HCT116 (cell line): ENCODE results near the gene TTC9. TPM values are rescaled to one million over a fixed set of nuclear protein-coding genes. Genes with fewer than 3 reads are reported as not detected.

Experiments
- ATAC-seq: fragments of 200-7000 bp; cut with Tn5 transposase; 2 replicates; pipeline ENCODE4 v1.9.1; 2020; ENCODE audit warnings: mild to moderate bottlenecking, moderate library complexity
- BruUV-seq: library from RNA; stranded (reverse); fragments of 400-500 nt; replicated peaks from 2 replicates; lab custom pipeline; 2021; lab: Mats Ljungman, UMichigan
- CTCF ChIA-PET: fragments of 300-600 bp; sonication (Branson Sonifier 250); formaldehyde crosslinking; loops from one replicate; lab custom pipeline; 2021; ENCODE audit warnings: antibody characterized with exemption; lab: Charles Lee
- POLR2A ChIA-PET: fragments of 300-600, 350-600 bp; sonication (Branson Sonifier 250); formaldehyde crosslinking; loops from one replicate; lab custom pipeline; 2021; ENCODE audit warnings: antibody characterized with exemption; lab: Charles Lee
- RAD21 ChIA-PET, 2 experiments: fragments of 300-600 bp; sonication (Branson Sonifier 250); formaldehyde crosslinking; loops; one replicate each; lab custom pipeline; 2023; ENCODE audit warnings: low total read pairs in 2 of 2; ENCODE audit not compliant: uncharacterized antibody in 2 of 2, unreplicated experiment in 2 of 2, low non-redundant PET in 1 of 2; lab: Charles Lee
- DNase-seq: peaks from one replicate; pipeline ENCODE4 v3.0.0-alpha.2; 2010; ENCODE audit warnings: low read depth, low spot score
- H2AFZ ChIP-seq: fragments of 200-600 bp; shearing (Covaris generic), sonication (generic); 2 replicates; pipeline ENCODE4 v1.6.1; 2017; ENCODE audit warnings: low read depth, mixed run types, mixed read lengths, antibody characterized with exemption, low read length; ENCODE audit not compliant: poor library complexity, severe bottlenecking
- H3K27ac ChIP-seq: 2 replicates; pipeline ENCODE4 v1.5.1; 2012; ENCODE audit warnings: low read depth, low read length
- H3K27me3 ChIP-seq: fragments of 200-600 bp; sonication (generic); 2 replicates; pipeline ENCODE4 v1.6.1; 2016; ENCODE audit warnings: mixed run types, low read length, mixed read lengths; ENCODE audit not compliant: insufficient read depth
- H3K36me3 ChIP-seq, 2 experiments: fragments of 200-500 bp in 1 of 2; fragments of 200-600 bp in 1 of 2; sonication (Bioruptor generic) in 1 of 2; sonication (generic) in 1 of 2; 2 replicates each; pipeline versions ENCODE4 v1.5.1 to v1.6.1; 2014 to 2016; ENCODE audit warnings: low read length in 2 of 2, inconsistent platforms in 1 of 2, mixed read lengths in 1 of 2, mixed run types in 1 of 2; ENCODE audit not compliant: insufficient read depth in 2 of 2, control insufficient read depth in 1 of 2
- H3K4me1 ChIP-seq, 2 experiments: fragments of 200-600 bp in 1 of 2; sonication (generic) in 1 of 2; 2 replicates each; pipeline versions ENCODE4 v1.5.1 to v1.6.1; 2012 to 2017; ENCODE audit warnings: low read length in 2 of 2, inconsistent platforms in 1 of 2, mild to moderate bottlenecking in 1 of 2, mixed read lengths in 1 of 2, mixed run types in 1 of 2, moderate library complexity in 1 of 2; ENCODE audit not compliant: insufficient read depth in 2 of 2, control insufficient read depth in 1 of 2
- H3K4me2 ChIP-seq: fragments of 200-600 bp; sonication (generic); 2 replicates; pipeline ENCODE4 v1.6.1; 2017; ENCODE audit warnings: mixed run types, low read length, mixed read lengths
- H3K4me3 ChIP-seq, 2 experiments: fragments of 200-600 bp in 1 of 2; sonication (generic) in 1 of 2; replicated peaks in 1 of 2; 2 replicates each; pipeline ENCODE4 v1.5.1; 2011 to 2016; ENCODE audit warnings: low read length in 2 of 2, control low read depth in 1 of 2, low read depth in 1 of 2, mild to moderate bottlenecking in 1 of 2, mixed read lengths in 1 of 2, mixed run types in 1 of 2
- H3K79me2 ChIP-seq: fragments of 200-600 bp; sonication (generic); 2 replicates; pipeline ENCODE4 v1.6.1; 2017; ENCODE audit warnings: mild to moderate bottlenecking, mixed run types, low read length, moderate library complexity, mixed read lengths; ENCODE audit not compliant: insufficient read depth
- H3K9ac ChIP-seq: fragments of 200-600 bp; sonication (generic); 2 replicates; pipeline ENCODE4 v1.6.1; 2016; ENCODE audit warnings: low read length, mixed read lengths
- H3K9me2 ChIP-seq: fragments of 200-600 bp; sonication (generic), shearing (Covaris generic); 2 replicates; pipeline ENCODE4 v1.6.1; 2017; ENCODE audit warnings: mixed run types, mild to moderate bottlenecking, moderate library complexity; ENCODE audit not compliant: insufficient read depth
- H3K9me3 ChIP-seq, 2 experiments: fragments of 200-500 bp in 1 of 2; fragments of 200-600 bp in 1 of 2; sonication (Bioruptor generic) in 1 of 2; sonication (generic) in 1 of 2; 2 replicates each; pipeline ENCODE4 v1.6.1; 2014 to 2017; ENCODE audit warnings: low read length in 2 of 2, mixed read lengths in 2 of 2, inconsistent platforms in 1 of 2, low read depth in 1 of 2, mild to moderate bottlenecking in 1 of 2, mixed run types in 1 of 2, moderate library complexity in 1 of 2; ENCODE audit not compliant: control insufficient read depth in 1 of 2, insufficient read depth in 1 of 2
- H4K20me1 ChIP-seq: fragments of 200-600 bp; sonication (generic), shearing (Covaris generic); 2 replicates; pipeline ENCODE4 v1.6.1; 2017; ENCODE audit warnings: mixed run types, mild to moderate bottlenecking, moderate library complexity; ENCODE audit not compliant: insufficient read depth
- CEBPB ChIP-seq: IDR thresholded peaks from 2 replicates; pipeline ENCODE4 v1.6.1; 2012; ENCODE audit warnings: low read depth
- EZH2phosphoT487 ChIP-seq: fragments of 200-600 bp; IDR thresholded peaks from 2 replicates; pipeline ENCODE4 v1.6.1; 2018; ENCODE audit warnings: antibody characterized with exemption, borderline replicate concordance
- FOSL1 ChIP-seq: IDR thresholded peaks from 2 replicates; pipeline ENCODE4 v1.6.1; 2012; ENCODE audit warnings: low read depth
- RAD21 ChIP-seq: IDR thresholded peaks from 2 replicates; pipeline ENCODE4 v1.6.1; 2012; ENCODE audit warnings: low read depth, mild to moderate bottlenecking
- SIN3A ChIP-seq: IDR thresholded peaks from 2 replicates; pipeline ENCODE4 v1.6.1; 2012; ENCODE audit warnings: low read depth
- SP1 ChIP-seq: IDR thresholded peaks from 2 replicates; pipeline ENCODE4 v1.6.1; 2012; ENCODE audit warnings: low read depth
- SRF ChIP-seq: IDR thresholded peaks from 2 replicates; pipeline ENCODE4 v1.6.1; 2012; ENCODE audit warnings: low read depth
- TCF7L2 ChIP-seq: IDR thresholded peaks from 2 replicates; pipeline ENCODE4 v1.7.0; 2011; ENCODE audit warnings: borderline replicate concordance, inconsistent platforms; ENCODE audit not compliant: insufficient read depth, insufficient read length; ENCODE audit errors: extremely low read depth
- YY1 ChIP-seq: IDR thresholded peaks from 2 replicates; pipeline ENCODE4 v1.6.1; 2011; ENCODE audit warnings: low read length, low read depth, moderate library complexity, mild to moderate bottlenecking; ENCODE audit not compliant: insufficient replicate concordance; ENCODE audit errors: extremely low read depth
- ZFX ChIP-seq: fragments of 450-650 bp; IDR thresholded peaks from 2 replicates; pipeline ENCODE4 v1.6.1; 2017
- intact Hi-C: fragments of 100-400 bp; cut with micrococcal nuclease; formaldehyde crosslinking; loops from 2 replicates; pipeline ENCODE4 v1.10.0; 2022
- total RNA-seq: library from RNA; stranded (reverse); gene quantifications from one replicate; pipeline ENCODE4 v1.2.1, GENCODE V29; 2021; ENCODE audit not compliant: unreplicated experiment
- TF ChIP-seq, protein P1 (sequence below): IDR thresholded peaks from 2 replicates; pipeline ENCODE4 v1.6.1; 2012
- TF ChIP-seq, protein P2 (sequence below): IDR thresholded peaks from 2 replicates; pipeline ENCODE4 v1.6.1; 2012; ENCODE audit warnings: low read depth
- TF ChIP-seq, protein P3 (sequence below): IDR thresholded peaks from 2 replicates; pipeline ENCODE4 v1.6.1; 2011; ENCODE audit warnings: mild to moderate bottlenecking, low read length, moderate library complexity; ENCODE audit not compliant: insufficient replicate concordance; ENCODE audit errors: extremely low read depth

The TTC9 gene
- total RNA-seq, 1 experiment from 2014 or later: 2.4 TPM

DNA sequence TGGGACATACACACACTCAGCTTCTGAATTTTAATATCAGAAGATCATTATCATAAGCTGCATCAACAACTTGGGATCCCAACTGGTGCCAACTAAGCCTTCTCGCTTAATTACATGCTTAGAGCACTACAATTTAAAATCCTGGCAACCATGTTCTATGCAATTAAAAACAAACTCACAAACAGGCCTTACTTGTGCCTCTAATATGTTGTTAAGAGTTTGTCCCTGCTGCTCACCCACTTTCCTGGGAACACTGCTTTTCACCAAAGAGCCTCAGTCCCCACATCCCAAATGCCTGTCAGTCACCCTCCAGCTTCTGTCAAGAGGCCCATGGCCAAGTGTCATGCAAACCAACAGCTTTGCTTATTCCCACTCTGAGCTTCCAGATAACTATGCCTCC, 69.7 kb downstream of the TTC9 start:
- Histone ChIP-seq H3K27me3 (no peaks in the 10 kb centered on the region), H3K36me3 (no peaks in the 10 kb centered on the region), H4K20me1 (no peaks in the 10 kb centered on the region), H3K9ac (no peak overlapping the region), H3K27ac (no peak overlapping the region), H3K79me2 (no peaks in the 10 kb centered on the region), H3K4me3 (no peak overlapping the region), H3K9me2 (no peaks in the 10 kb centered on the region), H3K9me3 (no peaks in the 10 kb centered on the region), H3K4me1 (peaks cover 10 to 19% of the 10 kb centered on the region in 2 experiments; a peak in 3 of 4 replicates), H3K4me2 (no peak overlapping the region), H2AFZ (no peak overlapping the region)
- CTCF ChIA-PET: no interaction called here
- RAD21 ChIA-PET: no interaction called here
- no peak for ATAC-seq
- intact Hi-C loops: loop anchor here (10.0 kb wide), 1 partner anchor 243 kb away; no protein-coding TSS in a partner anchor
- DNase-seq: no peak
- POLR2A ChIA-PET: no interaction called here
- BruUV-seq: no TSS peak
- TF ChIP-seq FOSL1 (no peak), SIN3A (no peak)
- TF ChIP-seq, protein P1, sequence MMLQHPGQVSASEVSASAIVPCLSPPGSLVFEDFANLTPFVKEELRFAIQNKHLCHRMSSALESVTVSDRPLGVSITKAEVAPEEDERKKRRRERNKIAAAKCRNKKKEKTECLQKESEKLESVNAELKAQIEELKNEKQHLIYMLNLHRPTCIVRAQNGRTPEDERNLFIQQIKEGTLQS: no peak

DNA sequence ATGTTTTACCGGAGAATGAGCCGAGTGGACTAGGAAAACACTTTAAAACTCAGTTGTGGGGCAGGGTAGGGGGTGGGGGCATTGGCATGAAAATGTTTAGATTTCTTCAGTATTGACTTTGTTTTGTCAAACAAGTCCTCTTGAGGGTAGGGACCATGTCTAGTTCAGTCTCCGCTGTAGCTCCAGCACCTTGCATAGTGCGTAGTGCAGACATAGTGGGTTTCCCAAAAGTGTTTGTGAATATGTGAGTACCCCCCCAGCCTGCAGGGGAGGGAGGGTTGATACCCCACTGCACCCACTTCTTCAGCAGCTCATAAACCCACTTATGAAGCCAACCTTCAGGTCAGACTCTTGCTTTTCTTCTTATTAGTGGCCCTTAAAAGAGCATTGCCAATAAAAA, 71.4 kb downstream of the TTC9 start:
- CTCF ChIA-PET: interaction anchor here (0.6 to 2.6 kb wide), 11 partner anchors 9 to 123 kb away, joined by 3 to 33 read pairs (median 4); no protein-coding TSS in a partner anchor
- RAD21 ChIA-PET: no interaction called here
- TF ChIP-seq, protein P2, sequence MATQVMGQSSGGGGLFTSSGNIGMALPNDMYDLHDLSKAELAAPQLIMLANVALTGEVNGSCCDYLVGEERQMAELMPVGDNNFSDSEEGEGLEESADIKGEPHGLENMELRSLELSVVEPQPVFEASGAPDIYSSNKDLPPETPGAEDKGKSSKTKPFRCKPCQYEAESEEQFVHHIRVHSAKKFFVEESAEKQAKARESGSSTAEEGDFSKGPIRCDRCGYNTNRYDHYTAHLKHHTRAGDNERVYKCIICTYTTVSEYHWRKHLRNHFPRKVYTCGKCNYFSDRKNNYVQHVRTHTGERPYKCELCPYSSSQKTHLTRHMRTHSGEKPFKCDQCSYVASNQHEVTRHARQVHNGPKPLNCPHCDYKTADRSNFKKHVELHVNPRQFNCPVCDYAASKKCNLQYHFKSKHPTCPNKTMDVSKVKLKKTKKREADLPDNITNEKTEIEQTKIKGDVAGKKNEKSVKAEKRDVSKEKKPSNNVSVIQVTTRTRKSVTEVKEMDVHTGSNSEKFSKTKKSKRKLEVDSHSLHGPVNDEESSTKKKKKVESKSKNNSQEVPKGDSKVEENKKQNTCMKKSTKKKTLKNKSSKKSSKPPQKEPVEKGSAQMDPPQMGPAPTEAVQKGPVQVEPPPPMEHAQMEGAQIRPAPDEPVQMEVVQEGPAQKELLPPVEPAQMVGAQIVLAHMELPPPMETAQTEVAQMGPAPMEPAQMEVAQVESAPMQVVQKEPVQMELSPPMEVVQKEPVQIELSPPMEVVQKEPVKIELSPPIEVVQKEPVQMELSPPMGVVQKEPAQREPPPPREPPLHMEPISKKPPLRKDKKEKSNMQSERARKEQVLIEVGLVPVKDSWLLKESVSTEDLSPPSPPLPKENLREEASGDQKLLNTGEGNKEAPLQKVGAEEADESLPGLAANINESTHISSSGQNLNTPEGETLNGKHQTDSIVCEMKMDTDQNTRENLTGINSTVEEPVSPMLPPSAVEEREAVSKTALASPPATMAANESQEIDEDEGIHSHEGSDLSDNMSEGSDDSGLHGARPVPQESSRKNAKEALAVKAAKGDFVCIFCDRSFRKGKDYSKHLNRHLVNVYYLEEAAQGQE: no peak
- TF ChIP-seq EZH2phosphoT487 (no peak), CEBPB (no peak), SRF (no peak), FOSL1 (no peak), RAD21 (no peak), SP1 (no peak), TCF7L2 (no peak), YY1 (no peak), ZFX (no peak), SIN3A (no peak)
- TF ChIP-seq, protein P1: no peak
- TF ChIP-seq, protein P3, sequence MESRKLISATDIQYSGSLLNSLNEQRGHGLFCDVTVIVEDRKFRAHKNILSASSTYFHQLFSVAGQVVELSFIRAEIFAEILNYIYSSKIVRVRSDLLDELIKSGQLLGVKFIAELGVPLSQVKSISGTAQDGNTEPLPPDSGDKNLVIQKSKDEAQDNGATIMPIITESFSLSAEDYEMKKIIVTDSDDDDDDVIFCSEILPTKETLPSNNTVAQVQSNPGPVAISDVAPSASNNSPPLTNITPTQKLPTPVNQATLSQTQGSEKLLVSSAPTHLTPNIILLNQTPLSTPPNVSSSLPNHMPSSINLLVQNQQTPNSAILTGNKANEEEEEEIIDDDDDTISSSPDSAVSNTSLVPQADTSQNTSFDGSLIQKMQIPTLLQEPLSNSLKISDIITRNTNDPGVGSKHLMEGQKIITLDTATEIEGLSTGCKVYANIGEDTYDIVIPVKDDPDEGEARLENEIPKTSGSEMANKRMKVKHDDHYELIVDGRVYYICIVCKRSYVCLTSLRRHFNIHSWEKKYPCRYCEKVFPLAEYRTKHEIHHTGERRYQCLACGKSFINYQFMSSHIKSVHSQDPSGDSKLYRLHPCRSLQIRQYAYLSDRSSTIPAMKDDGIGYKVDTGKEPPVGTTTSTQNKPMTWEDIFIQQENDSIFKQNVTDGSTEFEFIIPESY: no peak

More for the DNA sequence above, 71.4 kb downstream of the TTC9 start:
- DNase-seq (no peak), ATAC-seq (no peak)
- Histone ChIP-seq H3K4me3 (no peak overlapping the region), H3K4me1 (peaks cover 0 to 10% of the 10 kb centered on the region in 2 experiments; a peak in 2 of 4 replicates), H3K79me2 (no peaks in the 10 kb centered on the region), H3K9me3 (no peaks in the 10 kb centered on the region), H3K4me2 (no peak overlapping the region), H3K27me3 (no peaks in the 10 kb centered on the region), H3K9me2 (no peaks in the 10 kb centered on the region), H3K9ac (no peak overlapping the region), H4K20me1 (no peaks in the 10 kb centered on the region), H3K36me3 (no peaks in the 10 kb centered on the region), H3K27ac (no peak overlapping the region), H2AFZ (no peak overlapping the region)
- POLR2A ChIA-PET: no interaction called here
- intact Hi-C loops: loop anchor here (10.0 kb wide), 1 partner anchor 242 kb away; no protein-coding TSS in a partner anchor
- BruUV-seq: no TSS peak
